GM12875 (cell line): ENCODE results near the gene MUC20.
"Not testable (repeated sequence)": the region's sequence is repeated elsewhere in the genome, so short reads cannot be mapped to it uniquely, and the experiment has no call there.

Source experiments
- H3K4me3 ChIP-seq: one replicate; pipeline ENCODE4 v1.5.1; 2011; ENCODE audit warnings: low read depth, low read length, control low read depth
- CTCF ChIP-seq: IDR thresholded peaks from 2 replicates; pipeline ENCODE4 v1.5.1; 2011; ENCODE audit warnings: low read depth, mild to moderate bottlenecking, control low read depth, inconsistent platforms, low read length, moderate library complexity, borderline replicate concordance; ENCODE audit not compliant: insufficient read depth

Gene MUC20

GRCh38 chr3:195690951-195691350 lies 29.8 kb upstream of the MUC20 start:
- no peak for TF ChIP-seq CTCF
- no peak overlapping the region for H3K4me3 ChIP-seq

- not testable (repeated sequence) for H3K4me3 ChIP-seq
Observed at GRCh38 chr3:195691596-195692353, 29.0 kb upstream of the MUC20 start.

- no peak for TF ChIP-seq CTCF
- no peak overlapping the region for H3K4me3 ChIP-seq
Observed at GRCh38 chr3:195692354-195692685, 28.5 kb upstream of the MUC20 start.

GRCh38 chr3:195692781-195693427 lies 27.9 kb upstream of the MUC20 start:
- no peak for TF ChIP-seq CTCF
- no peak overlapping the region for H3K4me3 ChIP-seq

- no peak for TF ChIP-seq CTCF
Observed at GRCh38 chr3:195693428-195694216, 27.2 kb upstream of the MUC20 start.

GRCh38 chr3:195694217-195695076 lies 26.3 kb upstream of the MUC20 start:
- H3K4me3 ChIP-seq, result not testable (repeated sequence)

More at GRCh38 chr3:195693428-195694216, 27.2 kb upstream of the MUC20 start:
- H3K4me3 ChIP-seq, result no peak overlapping the region

GRCh38 chr3:195696632-195697278 lies 24.0 kb upstream of the MUC20 start:
- TF ChIP-seq CTCF, result no peak
- no peak overlapping the region for H3K4me3 ChIP-seq
